RWPE2 (cell line): Measurements from ENCODE around the gene KRTAP10-1.

ENCODE experiments used
- ATAC-seq: fragments of 200-7000 bp; cut with Tn5 transposase; 3 replicates; pipeline ENCODE4 v1.9.1; 2021; ENCODE audit warnings: low read depth
- DNase-seq: peaks from one replicate; pipeline ENCODE4 v3.0.0-alpha.2; 2020; ENCODE audit warnings: low spot score
- H3K27ac ChIP-seq: fragments of 450-650 bp; 2 replicates; pipeline ENCODE4 v1.5.1; 2017; ENCODE audit warnings: mild to moderate bottlenecking; ENCODE audit not compliant: poor library complexity, severe bottlenecking
- H3K27me3 ChIP-seq: fragments of 250-450 bp; sonication (Bioruptor Pico); 2 replicates; pipeline ENCODE4 v1.5.1; 2021; ENCODE audit warnings: mild to moderate bottlenecking, moderate library complexity; ENCODE audit not compliant: insufficient read depth, poor library complexity, severe bottlenecking
- H3K36me3 ChIP-seq: fragments of 250-450 bp; sonication (Bioruptor Pico); 2 replicates; pipeline ENCODE4 v1.5.1; 2020; ENCODE audit warnings: low read depth, mild to moderate bottlenecking, moderate library complexity
- H3K4me1 ChIP-seq: fragments of 250-450 bp; sonication (Bioruptor Pico); 2 replicates; pipeline ENCODE4 v1.5.1; 2021; ENCODE audit warnings: mild to moderate bottlenecking, moderate library complexity; ENCODE audit not compliant: insufficient read depth, poor library complexity, severe bottlenecking
- H3K4me3 ChIP-seq: fragments of 250-450 bp; sonication (Bioruptor Pico); 2 replicates; pipeline ENCODE4 v1.5.1; 2021; ENCODE audit warnings: mild to moderate bottlenecking, moderate library complexity; ENCODE audit not compliant: severe bottlenecking
- H3K9me3 ChIP-seq: fragments of 250-450 bp; sonication (Bioruptor Pico); 2 replicates; pipeline ENCODE4 v1.5.1; 2021; ENCODE audit warnings: mild to moderate bottlenecking, moderate library complexity; ENCODE audit not compliant: severe bottlenecking
- CTCF ChIP-seq: fragments of 450-650 bp; IDR thresholded peaks from one replicate; pipeline ENCODE4 v1.5.1; 2017; ENCODE audit warnings: mild to moderate bottlenecking, moderate library complexity; ENCODE audit not compliant: poor library complexity, severe bottlenecking

The KRTAP10-1 gene

DNA sequence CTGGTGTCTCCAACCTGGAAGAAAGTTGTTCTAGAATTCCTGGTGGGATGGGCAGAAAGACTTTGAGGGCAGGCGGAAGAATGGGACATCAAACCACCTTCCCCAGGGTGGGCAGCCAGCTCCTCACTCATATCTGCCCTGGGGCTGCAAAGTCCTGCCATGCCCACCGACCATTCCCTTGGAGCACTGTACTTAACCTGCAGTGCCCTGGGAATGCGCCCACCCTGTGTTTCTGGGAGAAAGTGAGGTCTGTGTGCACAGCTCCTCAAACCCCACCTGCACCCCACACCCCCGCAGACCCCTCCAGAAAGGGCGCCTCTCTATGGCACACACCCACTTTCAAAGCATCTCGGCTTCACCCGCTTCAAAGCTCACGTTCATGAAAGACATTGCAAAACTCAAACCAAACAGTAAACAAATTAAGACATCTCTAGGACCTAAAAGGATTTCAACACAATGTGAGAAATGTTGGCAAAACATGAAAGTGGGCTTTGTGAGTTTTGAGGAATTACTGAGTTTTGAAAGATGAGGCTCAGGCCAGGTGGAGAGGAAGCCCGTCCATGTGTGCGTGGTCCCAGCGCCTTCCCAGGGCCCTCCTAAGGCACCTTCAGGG, 25.1 kb downstream of the KRTAP10-1 start:
- no peaks in the 10 kb centered on the region for H3K36me3 ChIP-seq
- no peak for TF ChIP-seq CTCF
- ATAC-seq (no peak), DNase-seq (no peak)
- H3K4me1 ChIP-seq: no peaks in the 10 kb centered on the region
- H3K27me3 ChIP-seq: no peaks in the 10 kb centered on the region
- H3K9me3 ChIP-seq: no peaks in the 10 kb centered on the region
- H3K27ac ChIP-seq: no peak overlapping the region
- H3K4me3 ChIP-seq: no peak overlapping the region

DNA sequence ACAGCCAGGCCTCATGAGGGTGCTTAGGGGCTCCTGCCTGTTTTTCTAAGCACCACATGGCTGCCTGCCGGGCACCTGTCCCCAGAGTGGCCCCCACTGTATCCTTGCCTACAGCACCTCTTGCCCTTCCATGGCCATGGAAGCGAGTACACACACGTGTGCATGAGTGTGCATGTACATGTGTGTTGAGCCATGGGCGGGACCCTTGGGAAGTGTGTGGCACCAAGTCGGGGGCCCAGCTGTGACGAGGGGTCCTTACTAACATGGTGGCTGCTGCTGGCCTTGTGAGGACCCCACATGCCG, 25.8 kb downstream of the KRTAP10-1 start:
- H3K4me1 ChIP-seq: no peaks in the 10 kb centered on the region
- no peak for TF ChIP-seq CTCF
- no peak for ATAC-seq

DNA sequence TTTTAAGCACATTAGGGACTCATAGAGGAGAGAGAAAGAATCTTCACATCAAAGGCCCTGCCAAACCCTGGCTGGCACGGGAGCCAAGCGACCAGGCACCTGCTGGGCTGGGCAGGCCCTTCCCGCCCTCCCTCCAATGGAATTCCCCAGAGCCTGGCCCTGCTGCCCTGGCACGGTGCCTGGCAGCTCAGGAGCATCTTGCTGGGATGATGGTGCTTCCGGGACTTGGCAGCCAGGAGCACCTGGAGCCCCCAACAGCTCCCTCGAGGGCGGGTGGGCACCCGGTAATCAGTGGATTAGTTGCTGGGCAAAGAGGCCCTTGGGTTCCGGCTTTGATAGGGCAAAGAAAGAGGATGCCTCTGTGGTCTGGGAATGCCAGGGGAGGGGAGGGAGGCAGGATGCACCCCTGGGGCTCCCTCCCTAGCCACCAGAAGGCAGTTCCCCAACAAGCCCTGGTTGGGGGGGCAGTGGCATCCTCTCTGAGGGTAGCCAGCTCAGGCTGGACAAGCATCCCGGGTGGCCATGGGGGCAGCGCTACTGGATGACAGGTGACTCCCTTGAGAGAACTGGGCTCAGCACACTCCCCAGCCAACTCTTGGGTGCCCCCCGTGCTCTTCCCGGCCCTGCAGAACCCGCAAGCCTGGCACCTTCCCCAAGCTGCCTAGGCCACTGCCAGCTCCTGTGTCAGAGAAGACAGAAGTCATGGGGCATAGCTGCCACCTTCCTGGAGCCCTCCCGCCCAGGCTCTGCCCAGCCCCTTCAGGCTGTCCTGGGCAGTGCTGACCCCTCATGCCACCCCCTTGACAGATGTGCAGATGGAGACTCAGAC, 26.4 kb downstream of the KRTAP10-1 start:
- H3K4me3 ChIP-seq: no peak overlapping the region
- TF ChIP-seq CTCF: no peak
- DNase-seq: no peak
- H3K27me3 ChIP-seq: no peaks in the 10 kb centered on the region
- H3K36me3 ChIP-seq: no peaks in the 10 kb centered on the region
- ATAC-seq: peak; percentile 24; the same call in 1 of the 3 replicates
- no peaks in the 10 kb centered on the region for H3K9me3 ChIP-seq
- no peak overlapping the region for H3K27ac ChIP-seq
- no peaks in the 10 kb centered on the region for H3K4me1 ChIP-seq

More for the DNA sequence above, 25.8 kb downstream of the KRTAP10-1 start:
- DNase-seq: no peak
- H3K27me3 ChIP-seq: no peaks in the 10 kb centered on the region
- H3K36me3 ChIP-seq: no peaks in the 10 kb centered on the region
- no peak overlapping the region for H3K27ac ChIP-seq
- no peak overlapping the region for H3K4me3 ChIP-seq
- H3K9me3 ChIP-seq: no peaks in the 10 kb centered on the region

GRCh38 chr21:44512496-44513388, 27.3 kb downstream of the KRTAP10-1 start:
- TF ChIP-seq CTCF: no peak
- Histone ChIP-seq H3K4me3 (no peak overlapping the region), H3K36me3 (no peaks in the 10 kb centered on the region), H3K27me3 (no peaks in the 10 kb centered on the region), H3K9me3 (no peaks in the 10 kb centered on the region), H3K27ac (no peak overlapping the region), H3K4me1 (no peaks in the 10 kb centered on the region)
- ATAC-seq: no peak
- no peak for DNase-seq
